Suppressor macrophage treated with lipopolysaccharide for 4 hours (primary cell): Measurements from ENCODE around the gene VIPR2.
A peak's percentile ranks its signal among the peaks of the same experiment; 100 is the strongest.

ENCODE experiments used
- DNase-seq: peaks from one replicate; pipeline ENCODE4 v3.0.0-alpha.2; 2020

VIPR2 gene

GRCh38 chr7:159118623-159119022 lies 26.0 kb downstream of the VIPR2 start:
- DNase-seq: no peak

- no peak for DNase-seq
These were observed 26.5 kb downstream of the VIPR2 start for GRCh38 chr7:159118197-159118595.

- peak; percentile 1 for DNase-seq
These were observed 27.1 kb downstream of the VIPR2 start for GRCh38 chr7:159117366-159118196.

- no peak for DNase-seq
These were observed 27.9 kb downstream of the VIPR2 start for GRCh38 chr7:159116581-159117339.

- DNase-seq: no peak
These were observed 28.8 kb downstream of the VIPR2 start for GRCh38 chr7:159115601-159116501.

GRCh38 chr7:159114981-159115380 lies 29.7 kb downstream of the VIPR2 start:
- no peak for DNase-seq

- DNase-seq: no peak
These were observed 30.6 kb downstream of the VIPR2 start for GRCh38 chr7:159114096-159114495.

GRCh38 chr7:159113056-159113455 lies 31.6 kb downstream of the VIPR2 start:
- DNase-seq: no peak

- DNase-seq: no peak
These were observed 32.3 kb downstream of the VIPR2 start for GRCh38 chr7:159112136-159113011.

GRCh38 chr7:159109653-159110035 lies 35.0 kb downstream of the VIPR2 start:
- no peak for DNase-seq

- no peak for DNase-seq
These were observed 35.6 kb downstream of the VIPR2 start for GRCh38 chr7:159108941-159109652.

GRCh38 chr7:159108491-159108890 lies 36.2 kb downstream of the VIPR2 start:
- DNase-seq: no peak

- no peak for DNase-seq
These were observed 37.3 kb downstream of the VIPR2 start for GRCh38 chr7:159107161-159107892.

GRCh38 chr7:159105832-159106811 lies 38.5 kb downstream of the VIPR2 start:
- no peak for DNase-seq

- DNase-seq: no peak
These were observed 39.4 kb downstream of the VIPR2 start for GRCh38 chr7:159105066-159105780.

GRCh38 chr7:159104188-159104920 lies 40.3 kb downstream of the VIPR2 start:
- DNase-seq: no peak

GRCh38 chr7:159103382-159104187 lies 41.1 kb downstream of the VIPR2 start:
- DNase-seq: no peak
